Dermis blood vessel endothelial cell (primary cell): ENCODE measurements around the gene CDH13. TPM values are rescaled to one million over a fixed set of nuclear protein-coding genes. Genes with fewer than 3 reads are reported as not detected.
A peak's percentile ranks its signal among the peaks of the same experiment; 100 is the strongest.

Experiments
- DNase-seq: peaks from one replicate; pipeline ENCODE4 v3.0.0; 2010
- total RNA-seq: library from RNA; depleted of rRNA; stranded (reverse); fragments of >200 nt; gene quantifications from 2 replicates; pipeline ENCODE4 v1.2.3, GENCODE V29; 2014

The CDH13 gene
- total RNA-seq, 1 donor from 2014 or later: 135 TPM

DNA sequence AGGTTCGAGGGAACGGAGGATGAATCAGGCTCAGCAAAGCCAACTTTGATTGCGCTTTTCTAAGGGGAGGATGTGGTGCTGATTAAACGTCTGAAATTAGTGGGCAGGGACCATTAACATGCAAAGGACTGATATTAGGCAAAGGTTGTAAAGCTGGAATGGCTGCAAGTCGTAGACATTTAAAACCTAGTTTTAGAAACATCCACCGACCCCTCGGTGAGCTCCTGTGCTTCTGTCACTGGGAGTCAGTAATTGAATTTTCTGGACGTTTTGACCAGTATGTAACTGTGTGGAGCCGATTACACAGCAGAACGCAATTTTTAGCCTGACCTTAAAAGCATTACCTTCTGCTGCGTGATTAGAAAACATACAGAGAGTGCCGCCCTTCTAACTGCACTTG is 960.4 kb downstream of the CDH13 start:
- no peak for DNase-seq

DNA sequence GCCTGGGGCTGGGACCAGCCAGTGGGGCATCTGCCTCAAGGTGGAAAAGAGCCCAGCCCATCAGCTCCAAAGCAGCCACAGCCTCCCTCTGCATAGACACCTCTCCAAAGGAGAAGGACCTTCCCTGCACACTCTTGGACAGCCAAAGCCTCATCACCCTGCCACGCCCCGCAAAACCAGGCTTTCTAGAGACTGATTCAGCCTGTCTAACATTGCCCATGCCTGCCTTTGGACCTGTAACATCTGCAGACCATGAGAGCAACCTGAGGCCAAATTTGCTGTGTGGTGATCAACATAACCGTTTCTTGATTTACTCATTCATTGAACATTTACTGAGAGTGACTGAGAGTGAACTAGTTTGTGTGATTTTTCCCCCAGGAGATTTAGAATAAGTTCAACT is 961.3 kb downstream of the CDH13 start:
- no peak for DNase-seq

- DNase-seq: no peak
These were observed 962.8 kb downstream of the CDH13 start for GRCh38 chr16:83589576-83589975.

- DNase-seq: no peak
These were observed 966.0 kb downstream of the CDH13 start for GRCh38 chr16:83592778-83593177.

DNA sequence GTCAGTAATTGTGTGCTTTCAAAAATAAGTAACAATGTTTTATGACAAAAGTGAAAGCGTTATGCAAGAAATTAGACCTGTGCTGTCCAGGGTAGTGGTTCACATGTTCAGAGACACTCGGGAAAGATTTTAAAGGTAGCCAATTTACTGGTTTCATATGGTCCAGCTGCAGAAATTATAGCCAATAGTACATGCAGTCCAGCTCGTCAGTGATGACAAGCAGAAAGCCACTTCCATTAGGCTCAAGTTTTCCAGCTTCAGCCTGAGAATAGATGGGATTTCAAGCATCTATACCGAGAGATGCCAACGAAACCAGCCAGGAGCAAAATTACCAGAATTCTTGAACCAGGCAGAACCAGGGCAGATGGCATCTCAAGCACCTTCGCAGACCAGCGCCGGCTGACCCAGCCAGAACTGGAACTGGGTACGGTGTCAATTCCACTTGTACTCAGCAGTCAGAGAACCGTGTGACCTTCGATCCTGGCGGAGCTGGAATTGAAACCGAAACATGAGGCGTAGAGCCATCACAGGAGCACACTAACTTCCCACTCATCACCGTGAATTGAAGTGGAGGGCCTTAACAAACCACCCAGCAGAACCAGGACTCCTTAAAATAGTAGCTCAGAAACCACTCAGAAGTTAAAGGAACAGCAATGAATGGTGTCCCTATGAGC is 973.2 kb downstream of the CDH13 start:
- DNase-seq: no peak

DNA sequence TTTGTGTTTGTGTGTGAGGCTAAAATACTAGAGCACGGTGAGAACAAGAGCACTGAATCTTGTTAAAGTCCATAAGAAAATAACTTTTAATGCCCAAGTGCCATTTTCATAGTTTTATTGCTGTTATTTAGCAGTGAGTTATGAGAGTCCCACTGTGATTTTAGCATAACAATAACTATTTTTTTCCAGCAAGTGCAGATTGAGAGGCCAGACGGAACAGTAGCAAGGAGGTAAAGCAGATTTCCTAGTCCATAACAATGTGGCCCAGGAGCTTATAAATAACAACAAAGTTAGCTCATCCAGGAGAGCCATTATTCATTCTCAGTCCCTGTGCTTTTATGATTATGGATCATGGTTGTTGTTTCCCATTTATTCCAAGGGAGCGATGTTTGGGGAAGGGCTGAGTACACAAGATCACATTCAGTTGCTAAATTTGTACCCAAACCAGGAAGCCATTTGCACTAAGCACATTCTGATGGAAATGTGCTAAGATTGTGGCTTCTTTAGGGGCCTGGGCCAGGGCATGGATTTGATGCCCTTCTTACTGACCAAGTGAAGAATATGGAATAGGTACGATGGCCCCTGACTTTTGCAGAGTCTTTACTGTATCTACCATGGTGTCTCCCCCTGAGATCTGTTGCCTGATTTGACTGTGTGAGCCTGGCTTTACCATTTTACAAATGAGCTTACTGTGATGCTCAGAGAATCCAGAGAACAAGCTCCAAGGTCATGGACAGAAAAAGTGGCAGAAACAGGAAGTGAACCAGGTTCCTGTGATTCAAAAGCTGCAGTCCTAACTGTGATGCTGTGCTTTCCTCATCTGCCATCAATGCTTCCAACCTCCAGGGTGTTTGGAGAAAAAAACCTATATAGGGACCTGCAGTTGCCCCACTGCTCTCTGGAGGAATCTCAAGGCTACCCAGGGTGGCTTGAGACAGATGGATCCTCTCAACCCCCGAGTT is 976.3 kb downstream of the CDH13 start:
- DNase-seq: peak; percentile 36

- DNase-seq: no peak
These were observed 977.2 kb downstream of the CDH13 start for GRCh38 chr16:83603723-83604570.

DNA sequence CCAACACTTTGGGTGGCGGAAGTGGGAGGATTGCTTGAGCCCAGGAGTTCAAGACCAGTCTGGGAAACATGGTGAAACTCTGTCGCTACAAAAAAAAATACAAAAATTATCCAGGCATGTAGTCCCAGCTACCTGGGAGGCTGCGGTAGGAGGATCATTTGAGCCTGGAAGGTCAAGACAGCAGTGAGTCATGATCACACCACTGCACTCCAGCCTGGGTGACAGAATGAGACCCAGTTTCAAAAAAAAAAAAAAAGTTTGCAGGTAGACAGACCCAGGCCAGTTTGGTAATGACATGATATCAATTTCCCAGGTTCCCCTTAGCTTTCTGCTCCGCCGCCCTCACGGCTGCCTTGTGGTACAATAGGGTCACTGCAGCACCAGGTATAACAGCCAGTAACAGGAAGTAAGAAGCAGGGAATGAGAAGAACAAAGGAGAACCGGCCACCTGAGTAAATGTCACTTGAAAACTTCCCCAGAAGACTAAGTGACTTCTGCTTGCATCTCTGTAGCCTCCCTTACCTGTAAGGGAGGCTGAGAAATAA is 979.8 kb downstream of the CDH13 start:
- no peak for DNase-seq

DNA sequence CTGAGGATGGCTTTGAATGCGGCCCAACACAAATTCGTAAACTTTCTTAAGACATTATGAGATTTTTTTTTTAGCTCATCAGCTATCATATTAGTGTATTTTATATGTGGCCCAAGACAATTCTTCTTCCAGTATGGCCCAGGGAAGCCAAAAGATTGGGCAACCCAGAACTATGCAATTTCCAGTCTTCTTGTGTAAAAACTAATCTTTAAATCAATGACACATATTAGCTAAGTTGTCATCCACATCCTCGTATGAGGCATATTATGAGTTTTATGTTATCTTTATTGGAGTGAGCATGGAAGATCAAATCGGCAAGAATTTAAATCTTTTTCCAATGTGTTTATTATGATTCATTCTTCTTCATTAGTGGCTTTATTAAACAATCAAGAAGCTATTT is 982.4 kb downstream of the CDH13 start:
- DNase-seq: no peak

- peak; percentile 23 for DNase-seq
These were observed 988.6 kb downstream of the CDH13 start for GRCh38 chr16:83615141-83615952.

DNA sequence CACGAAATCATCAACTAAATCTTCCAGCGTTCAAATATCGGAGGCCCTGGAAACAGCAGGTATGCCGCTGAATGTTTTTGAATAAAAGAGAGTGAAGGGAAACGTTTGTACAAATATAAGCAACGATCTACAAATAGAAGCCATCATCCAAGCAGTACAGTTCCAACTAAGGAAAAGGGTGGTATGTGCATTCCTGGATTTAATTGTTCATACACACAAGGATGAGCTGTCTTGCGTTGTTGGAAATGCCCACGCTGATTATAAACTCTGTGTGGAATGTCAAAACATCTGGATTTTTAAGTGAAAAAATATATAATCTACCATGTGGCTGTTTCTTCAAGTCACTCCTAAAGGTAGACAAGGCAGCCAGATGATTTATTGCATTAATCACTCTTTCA is 989.2 kb downstream of the CDH13 start:
- no peak for DNase-seq

DNA sequence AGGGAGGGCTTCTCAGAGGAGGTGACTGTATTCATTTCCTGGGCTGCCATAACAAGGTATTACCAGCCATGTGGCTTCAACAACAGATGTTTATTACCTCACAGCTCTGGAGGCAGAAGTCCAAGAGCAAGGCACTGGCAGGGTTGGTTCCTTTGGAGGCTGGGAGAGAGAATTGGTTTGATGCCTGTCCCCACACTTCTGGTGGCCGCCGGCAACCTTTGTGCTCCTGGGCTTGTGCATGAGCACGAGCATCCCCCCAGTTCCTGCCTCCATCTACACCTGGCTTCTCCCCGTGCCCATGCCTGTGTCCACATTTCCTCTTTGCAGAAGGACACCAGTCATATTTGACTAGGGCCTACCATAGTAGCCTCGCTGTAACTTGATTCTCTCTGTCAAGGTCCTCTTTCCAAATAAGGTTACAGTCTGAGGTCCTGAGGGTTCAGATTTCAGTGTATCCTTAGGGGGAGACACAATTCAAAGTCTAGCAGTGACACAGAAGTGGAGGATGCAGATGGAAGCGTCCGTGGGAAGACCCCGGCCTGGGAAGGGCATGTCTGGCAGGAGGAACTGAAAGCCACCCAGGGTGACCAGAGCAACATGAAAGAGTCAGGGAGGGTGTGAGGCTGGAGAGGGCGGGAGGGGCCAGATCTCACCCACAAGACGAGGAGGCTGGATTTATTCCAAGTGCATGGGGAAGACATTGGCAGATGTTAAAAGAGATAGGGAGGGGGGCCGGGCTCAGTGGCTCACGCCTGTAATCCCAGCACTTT is 992.8 kb downstream of the CDH13 start:
- DNase-seq: no peak

DNA sequence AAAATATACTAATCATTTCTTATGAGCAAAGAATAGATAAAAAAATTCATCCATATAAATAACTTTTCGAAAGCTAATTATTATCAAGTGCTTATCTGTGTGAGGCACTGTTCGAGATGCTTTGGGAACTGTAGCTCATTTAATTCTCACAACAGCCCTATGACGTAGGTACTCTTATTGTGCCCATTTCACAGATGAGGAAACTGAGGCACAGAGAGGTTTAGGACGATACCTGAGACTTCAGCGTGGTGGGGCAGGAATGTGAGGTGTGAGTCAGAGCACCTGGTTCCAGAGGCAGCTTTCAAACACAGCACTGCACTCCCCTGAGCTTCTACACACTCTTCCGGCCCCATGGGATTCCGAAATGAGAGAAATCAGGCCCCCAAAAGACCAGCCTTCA is 995.2 kb downstream of the CDH13 start:
- no peak for DNase-seq

GRCh38 chr16:83623091-83623730 is 996.4 kb downstream of the CDH13 start:
- DNase-seq: no peak

- no peak for DNase-seq
These were observed 997.1 kb downstream of the CDH13 start for GRCh38 chr16:83623892-83624291.

- no peak for DNase-seq
These were observed 997.8 kb downstream of the CDH13 start for GRCh38 chr16:83624429-83625120.

DNA sequence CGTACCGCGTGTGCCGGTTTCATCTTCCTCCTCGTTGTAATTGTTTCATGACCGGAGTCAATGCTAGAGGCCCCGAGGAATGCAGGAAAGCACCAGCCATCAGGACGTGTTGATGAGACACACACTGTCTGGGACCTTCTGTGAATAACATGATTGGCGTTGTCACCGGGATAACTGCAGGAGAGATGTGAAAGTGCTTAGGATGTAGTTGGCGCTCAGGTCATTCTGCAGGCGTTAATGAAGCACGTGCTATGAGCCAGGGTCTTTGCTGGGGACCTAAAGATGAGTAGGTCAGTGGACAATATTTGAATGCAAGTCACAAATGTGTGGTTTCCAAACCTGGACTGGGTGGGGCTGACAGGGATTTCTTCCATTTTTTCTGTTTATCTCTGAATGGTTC is 999.4 kb downstream of the CDH13 start:
- no peak for DNase-seq

- no peak for DNase-seq
These were observed 999.9 kb downstream of the CDH13 start for GRCh38 chr16:83626676-83627075.

- no peak for DNase-seq
These were observed 1001.2 kb downstream of the CDH13 start for GRCh38 chr16:83627996-83628395.

- no peak for DNase-seq
These were observed 1002.7 kb downstream of the CDH13 start for GRCh38 chr16:83629426-83629825.
